Stimulated activated CD4-positive, alpha-beta T cell treated with anti-CD3 and anti-CD28 coated beads, Interleukin-2, amount 100 ng/mL, for 24 hours (primary cell): ENCODE data around the gene GJC3.
"Not testable (repeated sequence)": the region's sequence is repeated elsewhere in the genome, so short reads cannot be mapped to it uniquely, and the experiment has no call there.

Experiments
- DNase-seq, 2 donors: peaks; one replicate each; pipeline ENCODE4 v3.0.0-alpha.2; 2020

The GJC3 gene

GRCh38 chr7:99928188-99928587, 1.2 kb downstream of the GJC3 start:
- DNase-seq, result no peak

GRCh38 chr7:99927536-99927935, 1.9 kb downstream of the GJC3 start:
- DNase-seq, result no peak

GRCh38 chr7:99926321-99926720, 3.1 kb downstream of the GJC3 start:
- no peak for DNase-seq

GRCh38 chr7:99923200-99923599, 6.2 kb downstream of the GJC3 start:
- DNase-seq, result no peak

- no peak for DNase-seq
These were observed 9.3 kb downstream of the GJC3 start for GRCh38 chr7:99920149-99920548.

GRCh38 chr7:99919814-99920112, 9.7 kb downstream of the GJC3 start:
- DNase-seq, result no peak

- DNase-seq, result peak; percentile 91 to 93
These were observed 10.2 kb downstream of the GJC3 start, which contains the start of gene TRIM4 for GRCh38 chr7:99918959-99919813. Gene TRIM4 (minus strand): TSS chr7:99919530. CDS start chr7:99919401, 129 bp downstream.

- DNase-seq, result no peak
These were observed 18.4 kb downstream of the GJC3 start for GRCh38 chr7:99910976-99911375.

GRCh38 chr7:99901581-99901980, 27.8 kb downstream of the GJC3 start:
- DNase-seq, result no peak

GRCh38 chr7:99899830-99900519, 29.4 kb downstream of the GJC3 start:
- DNase-seq, result no peak

GRCh38 chr7:99898836-99899235, 30.6 kb downstream of the GJC3 start:
- no peak for DNase-seq

GRCh38 chr7:99898023-99898357, 31.4 kb downstream of the GJC3 start:
- no peak for DNase-seq

- DNase-seq, result no peak
These were observed 31.9 kb downstream of the GJC3 start for GRCh38 chr7:99897322-99898022.

GRCh38 chr7:99894738-99895137, 34.7 kb downstream of the GJC3 start:
- no peak for DNase-seq

GRCh38 chr7:99893280-99893679, 36.1 kb downstream of the GJC3 start:
- no peak for DNase-seq

GRCh38 chr7:99890348-99890747, 39.1 kb downstream of the GJC3 start:
- not testable (repeated sequence) for DNase-seq

- not testable (repeated sequence) for DNase-seq
These were observed 41.1 kb downstream of the GJC3 start for GRCh38 chr7:99888366-99888765.

GRCh38 chr7:99881370-99881769, 48.0 kb downstream of the GJC3 start:
- no peak for DNase-seq

- no peak for DNase-seq
These were observed 52.5 kb downstream of the GJC3 start, which contains the start of gene OR2AE1 for GRCh38 chr7:99876933-99877332. Gene OR2AE1 (minus strand): TSS chr7:99877033. CDS start chr7:99877033, 0 bp downstream.

GRCh38 chr7:99876491-99876890, 52.9 kb downstream of the GJC3 start:
- no peak for DNase-seq
